Thyroid gland (tissue), 4 donors: ENCODE data around the gene ANKK1.

Experiments
- CTCF ChIP-seq, 6 experiments: fragments of 200-600 bp in 3 of 6; fragments of 450-650 bp in 3 of 6; sonication (generic) in 3 of 6; IDR thresholded peaks; one replicate each; pipeline ENCODE4 v1.5.1; 2016 to 2019; ENCODE audit warnings: antibody characterized with exemption in 6 of 6, mild to moderate bottlenecking in 2 of 6, inconsistent platforms in 1 of 6, moderate library complexity in 1 of 6
- POLR2A ChIP-seq, 2 donors: fragments of 450-650 bp; IDR thresholded peaks; one replicate each; pipeline ENCODE4 v1.6.1; 2017; ENCODE audit warnings: antibody characterized with exemption in 2 of 2, mild to moderate bottlenecking in 2 of 2, moderate library complexity in 1 of 2

GRCh38 chr11:113426686-113427085 is 39.1 kb downstream of the ANKK1 start:
- TF ChIP-seq POLR2A (IDR thresholded peaks at IDR 0.05): no peak
- TF ChIP-seq CTCF (IDR thresholded peaks at IDR 0.05): no peak
